Activated CD8-positive, alpha-beta memory T cell treated with anti-CD3 and anti-CD28 coated beads, Interleukin-2, amount 50 U/mL, for 4 hours (primary cell): ENCODE measurements around the gene CLCNKA.
"Not testable (repeated sequence)": the region's sequence is repeated elsewhere in the genome, so short reads cannot be mapped to it uniquely, and the experiment has no call there.

ENCODE experiments used
- DNase-seq: peaks from one replicate; pipeline ENCODE4 v3.0.0-alpha.2; 2020

Gene CLCNKA

DNA sequence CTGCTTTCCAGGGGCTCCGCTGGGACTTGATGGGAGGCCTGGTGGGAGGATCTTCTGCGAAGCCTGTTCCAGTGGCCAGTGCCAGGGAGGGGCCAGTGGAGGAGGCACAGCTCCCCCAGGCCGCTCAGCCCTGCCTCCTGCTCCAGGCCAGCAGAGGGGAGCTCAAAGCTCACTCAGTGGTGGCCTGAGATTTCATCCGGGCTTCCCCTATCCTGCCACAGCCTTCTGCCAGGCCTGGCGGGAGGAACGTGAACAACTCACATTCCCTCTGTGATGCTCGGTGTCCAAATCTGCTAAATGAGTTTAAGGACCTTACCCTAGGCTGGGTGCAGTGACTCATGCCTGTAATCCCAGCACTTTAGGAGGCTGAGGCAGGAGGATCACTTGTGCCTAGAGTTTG is 25.0 kb downstream of the CLCNKA start:
- DNase-seq: no peak

DNA sequence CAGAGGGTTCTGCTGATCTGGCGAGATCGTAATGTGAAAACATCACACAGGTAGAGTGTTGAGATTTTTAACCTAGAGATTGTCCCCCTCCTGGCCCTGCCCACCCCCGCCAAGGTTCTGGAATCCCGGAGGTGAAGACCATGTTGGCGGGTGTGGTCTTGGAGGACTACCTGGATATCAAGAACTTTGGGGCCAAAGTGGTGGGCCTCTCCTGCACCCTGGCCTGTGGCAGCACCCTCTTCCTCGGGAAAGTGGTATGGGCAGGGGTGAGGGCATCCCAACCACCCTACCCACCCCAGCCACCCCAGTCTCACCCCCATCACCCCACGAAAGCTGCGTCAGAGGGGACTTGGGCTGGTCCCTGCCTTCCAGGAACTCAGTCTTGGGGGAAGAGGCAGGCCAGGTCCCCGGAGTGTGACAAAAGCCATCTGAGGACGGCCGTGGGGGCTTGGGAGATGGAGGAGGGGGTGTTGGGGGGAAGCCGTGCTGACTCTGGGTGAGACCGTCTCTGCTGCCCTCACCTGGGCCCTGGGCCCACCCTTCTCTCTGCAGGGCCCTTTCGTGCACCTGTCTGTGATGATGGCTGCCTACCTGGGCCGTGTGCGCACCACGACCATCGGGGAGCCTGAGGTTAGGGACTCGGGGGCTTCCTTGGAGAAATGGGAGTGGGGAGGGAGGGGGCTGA is 26.1 kb downstream of the CLCNKA start:
- no peak for DNase-seq

DNA sequence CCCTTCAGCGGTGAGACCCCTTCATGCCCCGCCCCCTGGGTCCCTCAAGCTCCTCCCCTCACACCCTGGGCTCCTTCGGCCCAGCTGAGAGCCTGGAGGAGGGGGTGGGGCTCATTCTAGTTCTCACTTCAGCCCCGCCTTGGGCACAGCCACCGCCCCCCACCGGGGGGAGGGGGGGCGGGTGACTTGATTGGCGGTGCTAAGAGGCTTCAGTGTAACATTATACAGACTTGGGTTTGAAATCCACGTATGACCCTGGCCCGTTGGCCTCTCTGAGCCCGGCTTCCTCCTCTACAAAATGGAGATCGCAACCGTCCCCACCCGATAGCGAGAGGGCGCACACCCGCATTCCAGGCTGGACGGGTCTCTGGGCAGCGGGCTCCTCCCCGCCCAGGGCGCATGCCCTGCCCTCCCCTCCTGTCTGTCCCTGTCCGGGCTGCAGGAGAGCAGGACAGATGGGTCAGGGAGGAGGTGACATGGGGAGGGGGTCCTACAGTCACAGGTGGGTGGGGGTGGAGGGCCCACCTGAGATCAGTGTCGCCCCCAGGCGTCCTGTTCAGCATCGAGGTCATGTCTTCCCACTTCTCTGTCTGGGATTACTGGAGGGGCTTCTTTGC is 26.8 kb downstream of the CLCNKA start:
- DNase-seq: peak; percentile 56

DNA sequence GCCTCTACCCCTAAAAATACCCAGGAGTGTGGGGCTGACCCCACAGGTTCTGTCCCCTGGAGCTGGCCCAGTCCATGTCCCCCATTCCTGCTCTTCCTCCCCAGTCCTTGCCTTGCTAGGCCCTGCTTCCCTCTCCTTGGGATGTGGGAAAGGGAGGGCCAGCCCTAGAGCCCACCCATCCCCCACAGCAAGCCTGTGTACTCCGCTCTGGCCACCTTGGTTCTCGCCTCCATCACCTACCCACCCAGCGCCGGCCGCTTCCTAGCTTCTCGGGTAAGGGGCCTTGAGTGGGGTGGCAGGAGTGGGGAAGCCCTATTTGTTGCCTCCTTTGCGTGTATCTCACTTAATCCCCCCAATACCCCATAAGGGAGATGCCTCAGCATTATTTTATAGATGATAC is 28.5 kb downstream of the CLCNKA start:
- DNase-seq: no peak

DNA sequence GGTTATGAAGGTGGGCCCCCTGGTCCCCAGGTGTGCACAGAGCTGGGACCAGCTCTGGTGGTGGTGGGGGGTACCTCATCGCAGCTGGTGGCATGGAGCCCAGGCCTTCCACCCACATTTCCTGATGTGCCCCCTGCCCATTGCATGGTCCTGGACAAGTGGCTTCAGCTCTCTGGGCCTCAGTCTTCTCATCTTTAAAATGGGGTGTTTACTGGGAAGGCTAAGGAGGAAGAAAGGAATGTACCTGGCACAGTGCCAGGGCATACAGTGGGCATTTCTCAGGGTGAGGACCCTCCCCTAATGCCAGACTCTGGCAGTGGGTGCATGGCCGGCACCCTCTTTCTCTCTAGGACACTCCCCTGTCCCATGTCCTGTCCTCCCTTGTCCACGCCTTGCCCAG is 29.2 kb downstream of the CLCNKA start:
- no peak for DNase-seq

DNA sequence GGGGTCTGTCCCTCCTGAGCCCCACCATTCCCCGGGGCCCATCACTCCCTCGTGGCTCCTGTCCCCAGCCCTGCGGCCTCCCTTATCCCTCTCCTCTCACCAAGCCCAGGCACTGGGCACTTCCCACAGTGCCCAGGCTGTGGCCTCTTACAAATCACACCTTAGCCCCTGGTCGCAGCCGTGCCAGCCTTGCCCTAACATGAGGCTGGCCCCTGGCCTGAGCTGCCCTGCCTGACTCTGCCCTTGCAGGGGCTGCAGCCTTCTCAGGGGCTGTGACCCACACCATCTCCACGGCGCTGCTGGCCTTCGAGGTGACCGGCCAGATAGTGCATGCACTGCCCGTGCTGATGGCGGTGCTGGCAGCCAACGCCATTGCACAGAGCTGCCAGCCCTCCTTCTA is 30.1 kb downstream of the CLCNKA start:
- DNase-seq: not testable (repeated sequence)

DNA sequence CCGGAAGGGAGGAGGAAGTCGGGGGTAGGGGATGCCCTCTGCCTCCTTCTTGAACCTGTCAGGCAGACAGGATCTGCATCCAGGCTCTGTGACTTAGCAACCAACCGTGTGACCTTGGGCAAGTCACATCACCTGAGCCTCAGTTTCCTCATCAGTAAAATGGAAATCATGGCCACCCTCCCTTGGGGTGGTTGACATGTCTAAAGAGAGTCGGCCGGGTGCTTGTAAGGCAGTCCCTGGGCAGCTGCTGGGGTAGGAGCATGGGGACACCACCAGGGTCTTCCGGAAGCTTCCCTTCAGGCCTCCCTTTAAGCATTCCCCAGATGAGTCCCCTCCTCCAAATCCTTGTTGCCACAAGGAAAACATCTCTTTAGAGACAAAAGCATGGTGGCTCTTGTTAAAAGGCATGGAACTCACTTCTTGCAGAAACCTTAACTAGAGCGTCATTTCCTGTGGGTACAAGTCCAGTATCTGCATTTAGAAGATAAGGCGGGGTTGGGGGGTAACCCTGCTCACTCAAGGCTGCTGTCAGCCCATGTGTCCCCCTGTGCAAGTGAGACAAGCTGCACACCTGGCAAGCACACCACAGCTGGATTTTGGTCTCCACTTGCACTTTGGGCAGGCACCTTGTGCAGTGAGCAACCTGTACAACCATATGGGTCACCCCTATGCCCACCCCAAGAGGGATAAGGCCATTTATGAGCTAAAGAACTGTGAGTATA is 32.1 kb downstream of the CLCNKA start:
- no peak for DNase-seq

DNA sequence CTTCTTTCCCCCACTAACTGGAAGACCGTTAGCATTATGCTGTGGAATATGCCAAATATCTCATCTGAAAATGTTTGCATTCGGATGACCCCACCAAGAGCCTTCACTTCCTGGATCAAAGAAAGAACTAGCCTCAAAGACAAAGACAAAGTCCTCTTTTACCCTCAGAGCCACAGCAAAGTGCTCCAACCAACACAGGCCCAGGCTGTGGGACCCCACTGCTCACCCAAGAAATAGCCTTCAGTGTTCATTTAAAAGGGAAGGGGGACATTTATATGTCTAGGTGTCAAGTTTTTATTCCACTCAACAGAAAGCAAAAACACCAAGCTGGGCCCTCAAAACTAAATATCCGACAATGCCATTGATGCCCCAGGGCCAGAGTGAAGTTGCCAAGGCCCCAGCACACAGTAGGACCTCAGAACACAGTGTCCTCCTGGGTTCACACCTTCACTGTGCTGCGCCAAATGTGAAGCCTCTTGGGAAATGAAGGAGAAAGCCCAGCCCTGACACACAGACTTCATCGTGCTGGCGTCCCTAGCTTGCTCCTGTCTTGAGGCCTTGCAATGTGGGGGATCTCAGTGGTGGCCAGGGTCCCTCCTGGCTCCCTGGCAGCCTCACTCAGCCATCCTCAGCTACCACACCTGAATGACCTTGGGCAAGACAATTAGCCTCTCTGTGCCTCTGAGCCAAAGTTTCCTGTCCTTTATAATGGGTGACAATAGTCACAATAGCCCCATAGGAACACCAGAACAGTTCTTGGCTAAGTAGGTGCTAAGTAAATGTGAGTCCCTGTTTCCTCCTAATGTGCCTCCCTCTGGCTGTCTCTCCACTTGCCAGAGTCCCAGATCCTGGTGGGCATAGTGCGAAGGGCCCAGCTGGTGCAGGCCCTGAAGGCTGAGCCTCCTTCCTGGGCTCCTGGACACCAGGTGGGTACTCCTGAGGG is 33.0 kb downstream of the CLCNKA start:
- DNase-seq: no peak

DNA sequence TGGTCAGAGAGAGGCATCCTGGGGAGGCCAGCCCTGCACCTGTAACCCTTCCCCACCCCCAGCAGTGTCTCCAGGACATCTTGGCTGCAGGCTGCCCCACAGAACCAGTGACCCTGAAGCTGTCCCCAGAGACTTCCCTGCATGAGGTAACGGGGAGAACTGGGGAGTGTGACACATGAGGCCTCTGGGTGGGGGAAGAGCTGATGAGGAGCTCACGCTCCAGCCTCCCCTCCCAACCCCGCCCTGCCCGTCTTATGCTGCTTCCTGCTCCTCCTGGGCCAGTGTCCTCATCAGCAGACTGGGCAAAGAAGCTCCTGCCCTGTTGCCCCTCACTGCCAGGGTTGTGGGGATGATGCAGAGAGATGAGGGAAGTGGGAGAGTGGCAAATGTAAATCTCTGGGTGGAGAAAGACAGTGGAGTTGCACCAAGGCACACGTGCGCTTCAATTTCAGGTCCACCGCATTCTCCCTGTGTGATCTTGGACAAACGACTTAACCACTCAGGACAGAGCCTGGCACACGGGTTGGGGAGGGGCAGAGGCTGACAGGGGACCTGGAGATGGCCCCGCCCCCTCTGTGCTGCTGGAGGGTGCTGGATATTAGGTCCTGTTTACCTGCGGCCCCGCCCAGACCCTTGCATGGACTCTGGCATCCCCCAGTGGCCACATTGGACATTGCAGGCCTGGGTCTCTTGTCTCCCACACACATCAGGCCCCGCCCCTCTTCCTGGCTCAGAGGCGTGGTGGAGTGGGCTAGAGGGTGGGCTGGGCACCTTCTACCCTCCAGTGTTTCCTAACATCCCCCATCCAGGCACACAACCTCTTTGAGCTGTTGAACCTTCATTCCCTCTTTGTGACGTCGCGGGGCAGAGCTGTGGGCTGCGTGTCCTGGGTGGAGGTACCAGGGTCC is 34.0 kb downstream of the CLCNKA start:
- DNase-seq: peak; percentile 87

DNA sequence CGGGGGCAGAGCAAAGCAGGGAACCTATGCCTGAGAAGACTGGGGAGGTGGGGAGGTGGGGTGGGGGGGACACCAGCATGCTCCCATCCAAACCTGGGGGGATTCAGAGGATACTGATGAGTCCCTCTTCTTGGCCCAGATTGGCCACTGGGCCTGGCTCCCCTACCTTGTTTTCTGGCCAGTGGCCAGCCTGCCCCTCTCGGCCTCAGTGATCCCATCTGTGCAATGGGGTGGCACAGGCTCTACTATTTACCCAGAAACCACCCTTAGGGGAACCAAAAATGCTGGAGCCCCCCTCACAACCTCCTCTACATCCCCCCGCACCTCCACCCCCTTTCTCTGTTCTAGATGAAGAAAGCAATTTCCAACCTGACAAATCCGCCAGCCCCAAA is 34.7 kb downstream of the CLCNKA start:
- not testable (repeated sequence) for DNase-seq

DNA sequence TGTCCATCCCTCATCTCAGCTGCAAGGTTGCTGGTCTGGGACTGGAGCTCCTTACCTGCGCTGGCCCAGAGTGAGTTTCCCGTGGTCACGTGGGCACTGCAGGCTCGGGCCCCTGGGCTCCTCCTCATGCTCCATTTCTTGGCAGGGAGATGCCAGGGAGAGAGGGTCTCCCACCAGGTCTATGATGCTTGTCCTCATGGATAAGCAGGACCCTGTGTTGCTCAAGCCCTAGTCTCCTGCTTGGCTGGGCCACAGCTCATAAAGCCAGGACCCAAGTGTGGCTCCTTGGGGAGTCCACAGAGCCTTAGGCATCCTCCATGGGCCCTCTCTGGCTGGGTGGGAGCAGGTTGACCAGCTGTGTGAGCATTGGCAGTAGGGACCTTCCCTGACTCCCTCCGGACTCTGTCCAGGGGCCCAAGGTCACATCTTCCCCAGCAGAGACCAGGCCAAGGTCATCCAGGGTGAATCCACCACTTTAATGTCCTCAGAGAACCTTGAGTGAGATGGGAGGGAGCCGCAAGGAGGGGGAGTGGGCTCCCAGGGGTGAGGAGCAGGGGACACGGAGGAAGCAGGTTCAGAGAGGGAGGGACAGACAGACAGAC is 35.6 kb downstream of the CLCNKA start:
- DNase-seq: not testable (repeated sequence)

DNA sequence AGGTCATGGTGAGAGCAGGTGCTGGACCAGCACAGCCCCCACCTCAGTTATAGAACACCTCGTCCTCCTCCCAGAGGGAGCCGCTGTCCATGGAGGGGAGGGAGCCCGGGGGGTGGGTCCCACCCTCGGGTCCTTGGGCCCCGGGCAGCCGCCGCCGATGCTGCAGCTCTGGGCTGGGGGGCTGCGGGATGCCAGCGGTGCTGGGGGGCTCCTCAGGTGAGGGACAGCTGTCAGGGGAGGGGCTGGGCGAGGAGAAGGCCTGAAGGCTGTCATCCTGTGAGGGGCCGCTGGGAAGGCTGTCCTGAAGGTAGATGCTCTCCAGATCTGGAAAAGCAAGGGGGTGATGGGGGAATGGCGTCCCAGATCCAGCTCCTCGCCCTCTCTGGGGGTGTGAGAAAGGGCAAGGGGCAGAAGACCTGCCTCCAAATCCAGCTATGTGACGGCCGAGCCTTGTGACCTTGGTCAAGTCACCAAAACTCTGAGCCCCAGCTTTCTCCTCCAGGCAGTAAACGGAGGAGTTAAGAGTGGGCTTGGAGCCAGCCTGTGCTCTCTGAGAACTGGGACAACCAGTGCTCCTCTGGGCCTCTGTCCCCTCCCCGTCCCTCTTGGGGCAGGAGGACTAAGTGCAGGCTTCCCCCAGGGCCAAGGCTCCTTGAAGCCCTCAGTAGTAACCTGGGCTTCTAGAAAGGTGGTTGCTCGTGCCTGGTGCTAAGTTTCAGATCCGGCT is 36.7 kb downstream of the CLCNKA start:
- not testable (repeated sequence) for DNase-seq

DNA sequence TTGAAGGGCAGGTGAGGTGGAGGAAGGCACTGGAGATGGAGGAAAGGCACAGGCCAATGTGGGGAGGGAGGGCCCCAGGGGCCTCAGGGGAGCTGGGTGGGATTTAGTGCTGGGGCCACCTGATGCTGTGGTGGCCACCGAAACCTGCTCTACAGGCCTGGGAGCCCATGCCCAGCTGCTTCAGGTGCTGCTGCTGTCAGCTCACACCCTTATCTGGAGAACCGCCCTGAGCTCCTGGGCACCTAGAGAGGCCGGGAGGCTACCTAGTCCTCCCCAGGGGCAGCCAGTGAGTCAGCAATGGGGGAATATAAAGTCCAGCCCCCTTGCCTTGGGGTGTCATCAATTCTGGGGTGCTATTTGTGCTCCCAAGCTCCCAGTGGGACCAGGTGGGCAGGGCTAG is 39.4 kb downstream of the CLCNKA start:
- DNase-seq: no peak

DNA sequence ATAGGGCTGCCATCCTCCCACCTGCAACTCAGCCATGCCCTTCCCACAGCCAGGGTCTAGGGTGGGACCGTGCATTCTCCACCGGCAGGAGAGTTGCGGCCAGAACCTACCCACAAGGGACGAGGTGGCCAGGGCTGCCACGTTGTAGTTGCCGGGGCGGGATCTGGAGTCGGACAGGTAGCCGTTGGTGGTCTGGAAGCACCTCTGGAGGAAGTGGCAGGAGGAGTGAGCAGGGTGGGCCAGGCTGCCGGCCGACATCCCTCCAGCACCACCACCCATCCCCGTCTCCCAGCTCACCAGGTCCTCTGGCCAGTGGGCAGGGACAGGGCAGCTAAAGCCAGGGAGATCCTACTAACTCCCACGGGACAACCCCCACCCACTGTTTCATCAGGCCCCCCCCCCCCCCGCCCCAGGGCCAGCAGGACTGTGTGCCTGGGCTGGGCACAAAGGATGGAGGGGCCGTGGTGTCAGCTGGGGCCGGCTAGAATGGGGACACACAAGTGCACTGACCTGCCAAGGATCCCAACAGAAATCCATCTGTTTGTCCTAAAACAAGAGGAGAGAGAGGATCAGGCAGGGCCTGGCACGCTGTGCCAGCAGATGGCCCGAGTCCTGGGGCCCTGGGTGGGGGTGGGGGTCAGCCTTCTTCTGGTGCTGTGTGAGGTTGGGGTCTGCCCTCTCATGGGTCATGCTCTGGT is 40.3 kb downstream of the CLCNKA start:
- not testable (repeated sequence) for DNase-seq

DNA sequence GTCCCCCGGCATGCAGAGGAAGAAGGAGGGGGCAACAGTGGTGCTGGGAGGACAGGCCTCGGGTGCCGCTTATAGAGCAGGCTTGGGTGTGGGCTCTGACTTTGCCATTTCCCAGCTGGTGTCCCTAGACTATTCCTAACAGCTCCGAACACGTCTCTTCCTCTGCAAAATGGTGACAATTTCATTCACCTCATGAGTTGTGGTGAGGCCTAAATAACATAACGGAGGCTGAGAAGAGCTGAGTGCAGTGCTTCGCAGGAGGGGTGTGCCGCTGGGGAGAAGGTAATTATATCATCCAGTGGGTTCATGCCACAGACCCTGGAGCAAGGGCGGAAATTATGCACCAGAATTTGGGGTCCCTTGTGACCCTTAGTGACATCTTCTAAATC is 40.8 kb downstream of the CLCNKA start:
- not testable (repeated sequence) for DNase-seq

DNA sequence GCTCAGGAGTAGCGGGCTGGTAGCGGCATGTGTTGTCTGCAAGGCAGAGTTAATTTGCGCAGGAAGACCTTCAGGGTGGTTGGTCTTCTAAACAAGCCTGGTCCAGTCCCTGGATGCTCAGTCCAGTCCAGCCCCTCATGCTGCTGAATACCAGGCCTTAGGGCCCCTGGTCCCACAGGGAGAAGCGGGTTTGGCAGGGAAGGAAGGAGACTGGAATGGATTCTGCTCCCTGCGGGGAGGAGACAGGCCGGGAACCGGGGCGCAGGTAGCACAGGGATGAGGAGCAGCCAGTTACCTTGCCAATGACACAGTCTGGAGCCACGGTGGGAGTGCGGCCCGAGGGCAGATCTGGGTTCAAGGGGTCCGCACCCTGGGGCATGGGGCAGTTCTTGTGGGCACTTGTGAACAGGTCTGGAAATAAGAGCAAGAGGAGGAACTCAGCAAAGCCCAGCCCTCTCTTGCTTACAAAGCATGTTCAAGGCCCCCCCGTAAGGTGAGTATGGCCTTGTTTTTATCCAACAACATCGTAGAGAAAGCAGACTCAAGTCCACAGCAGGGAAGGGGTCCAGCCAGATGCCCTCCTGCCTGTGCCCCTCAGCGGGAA is 41.5 kb downstream of the CLCNKA start:
- DNase-seq: no peak

DNA sequence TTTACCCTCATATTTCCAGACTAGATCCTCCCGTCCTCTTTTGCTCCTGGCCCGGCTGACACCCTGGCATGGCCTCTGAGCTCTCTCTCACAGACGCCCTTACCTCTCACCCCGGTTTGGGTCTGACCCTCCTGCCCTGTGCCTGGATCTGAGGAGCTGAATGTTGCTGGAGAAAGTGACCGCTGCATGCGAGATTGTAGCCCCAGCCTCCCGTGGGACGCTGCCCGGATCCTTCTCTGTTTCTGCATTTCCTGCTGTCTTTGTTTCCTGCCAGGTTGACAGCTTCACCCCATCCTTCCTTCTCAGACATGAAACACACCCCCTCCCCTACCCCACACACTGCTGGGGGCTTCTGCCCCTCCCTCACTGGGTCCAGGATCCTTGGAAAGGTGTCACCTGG is 42.1 kb downstream of the CLCNKA start:
- no peak for DNase-seq

DNA sequence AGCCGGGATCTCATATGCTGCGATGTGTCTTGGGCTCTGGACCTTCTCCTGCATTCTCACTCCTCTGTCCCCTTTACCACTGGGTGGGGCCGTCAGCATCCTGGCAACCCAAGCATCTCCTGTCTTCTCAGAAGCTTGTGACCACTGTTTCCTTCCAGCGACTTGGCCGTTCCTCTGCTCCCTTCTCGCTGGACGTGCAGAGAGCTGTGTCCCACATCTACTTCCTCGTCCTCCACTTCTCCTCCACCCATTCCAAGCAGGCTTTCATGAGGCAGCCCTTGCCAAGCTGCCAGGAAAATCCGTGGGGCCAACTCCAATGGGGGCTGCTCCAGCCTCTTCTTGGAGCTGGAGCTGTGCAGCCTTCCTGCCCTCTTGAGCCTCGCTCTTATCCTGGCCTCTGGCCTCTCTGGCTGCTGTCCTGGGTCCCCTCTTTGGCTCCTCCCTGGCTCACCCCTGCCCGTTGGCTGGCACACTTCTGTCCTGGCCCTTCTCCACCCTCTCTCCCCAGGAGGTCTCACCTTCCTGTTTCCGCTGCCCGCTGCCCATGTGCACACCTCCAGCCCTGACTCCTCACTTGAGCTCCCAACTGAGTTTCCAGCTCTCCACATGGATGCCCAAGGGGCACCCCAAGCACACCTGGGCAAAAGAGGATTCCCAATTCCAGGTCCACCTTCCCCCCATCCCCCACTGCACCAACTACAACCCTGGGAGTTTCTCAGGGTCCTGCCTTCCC is 42.9 kb downstream of the CLCNKA start:
- DNase-seq: no peak

DNA sequence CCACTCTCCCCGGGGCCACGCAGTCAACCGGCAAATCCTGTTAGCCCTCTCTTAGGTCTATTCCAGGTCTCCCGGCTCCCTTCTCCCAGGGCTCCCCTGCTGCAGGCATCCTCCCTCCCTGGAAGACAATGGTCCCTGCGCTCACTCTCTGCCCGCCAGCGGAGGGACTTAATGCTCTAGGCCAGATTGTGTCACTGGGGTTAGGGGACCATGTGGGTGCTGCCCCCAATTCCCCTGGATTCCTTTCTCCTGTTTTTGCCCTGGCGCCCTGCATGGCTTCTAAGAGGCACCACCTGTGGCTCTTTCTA is 43.4 kb downstream of the CLCNKA start:
- no peak for DNase-seq
